PC-9 (cell line): Measurements from ENCODE around the gene RTN4R. TPM values are rescaled to one million over a fixed set of nuclear protein-coding genes. Genes with fewer than 3 reads are reported as not detected.
"Not testable (repeated sequence)": the region's sequence is repeated elsewhere in the genome, so short reads cannot be mapped to it uniquely, and the experiment has no call there.

ENCODE experiments used
- BruUV-seq: library from RNA; stranded (reverse); fragments of 400-500 nt; replicated peaks from 2 replicates; lab custom pipeline; 2021; lab: Mats Ljungman, UMichigan
- CTCF ChIA-PET: fragments of 300-600 bp; sonication (Branson Sonifier 250); formaldehyde crosslinking; loops from one replicate; lab custom pipeline; 2022; ENCODE audit warnings: antibody characterized with exemption; lab: Charles Lee
- POLR2A ChIA-PET: fragments of 300-600 bp; sonication (Branson Sonifier 250); formaldehyde crosslinking; loops from one replicate; lab custom pipeline; 2022; ENCODE audit warnings: antibody characterized with exemption; ENCODE audit not compliant: unreplicated experiment; lab: Charles Lee
- DNase-seq, 2 experiments: peaks; one replicate each; pipeline versions ENCODE4 v3.0.0 to v3.0.0-alpha.2; 2015 to 2022; ENCODE audit warnings: mixed read lengths in 1 of 2
- H2AFZ ChIP-seq: fragments of 200-600 bp; sonication (generic); 2 replicates; pipeline ENCODE4 v1.8.1; 2017; ENCODE audit warnings: antibody characterized with exemption
- H3F3A ChIP-seq: fragments of 200-600 bp; sonication (generic); 2 replicates; pipeline ENCODE4 v1.8.1; 2017; ENCODE audit warnings: antibody characterized with exemption, mild to moderate bottlenecking, low read depth; ENCODE audit not compliant: insufficient read depth
- H3K27ac ChIP-seq: fragments of 200-600 bp; sonication (generic); 2 replicates; pipeline ENCODE4 v1.6.1; 2016; ENCODE audit warnings: mixed run types
- H3K27me3 ChIP-seq: fragments of 200-600 bp; sonication (generic); 2 replicates; pipeline ENCODE4 v1.6.1; 2016; ENCODE audit warnings: low read depth, mixed run types; ENCODE audit not compliant: insufficient read depth
- H3K36me3 ChIP-seq: fragments of 200-600 bp; sonication (generic); 2 replicates; pipeline ENCODE4 v1.6.1; 2016; ENCODE audit warnings: low read depth, mixed run types
- H3K4me1 ChIP-seq: fragments of 200-600 bp; sonication (generic); replicated peaks from 2 replicates; pipeline ENCODE4 v1.6.1; 2016; ENCODE audit warnings: mixed run types; ENCODE audit not compliant: insufficient read depth
- H3K4me2 ChIP-seq: fragments of 200-600 bp; sonication (generic); 2 replicates; pipeline ENCODE4 v1.6.1; 2017; ENCODE audit warnings: mixed run types
- H3K4me3 ChIP-seq: fragments of 200-600 bp; sonication (generic); 2 replicates; pipeline ENCODE4 v1.6.1; 2016; ENCODE audit warnings: mixed run types
- H3K79me2 ChIP-seq: fragments of 200-600 bp; sonication (generic); 2 replicates; pipeline ENCODE4 v1.6.1; 2017; ENCODE audit warnings: low read depth, mixed run types
- H3K9me2 ChIP-seq: fragments of 200-600 bp; sonication (generic); 2 replicates; pipeline ENCODE4 v1.8.1; 2017; ENCODE audit warnings: mild to moderate bottlenecking; ENCODE audit not compliant: insufficient read depth
- H3K9me3 ChIP-seq: fragments of 200-600 bp; sonication (generic); 2 replicates; pipeline ENCODE4 v1.8.1; 2016; ENCODE audit warnings: low read depth; ENCODE audit not compliant: insufficient read depth
- H4K20me1 ChIP-seq: fragments of 200-600 bp; sonication (generic); 2 replicates; pipeline ENCODE4 v1.8.1; 2017; ENCODE audit not compliant: insufficient read depth
- CTCF ChIP-seq: fragments of 200-600 bp; sonication (generic); conservative IDR thresholded peaks from 2 replicates; pipeline ENCODE4 v1.6.1; 2017; ENCODE audit warnings: mixed run types, antibody characterized with exemption, mild to moderate bottlenecking, moderate library complexity
- EZH2 ChIP-seq: fragments of 200-600 bp; sonication (generic); IDR thresholded peaks from 2 replicates; pipeline ENCODE4 v1.8.0; 2017; ENCODE audit warnings: antibody characterized with exemption, low read depth
- intact Hi-C: fragments of 100-400 bp; cut with micrococcal nuclease; formaldehyde crosslinking; loops from one replicate; pipeline ENCODE4 v1.10.0; 2022; ENCODE audit not compliant: unreplicated experiment
- total RNA-seq: library from RNA; stranded (reverse); gene quantifications from 2 replicates; pipeline ENCODE4 v1.2.3, GENCODE V29; 2021

RTN4R gene
- total RNA-seq, 1 experiment from 2014 or later: 5.0 TPM

- no peaks in the 10 kb centered on the region for H3K9me2 ChIP-seq
- ChIA-PET CTCF (no interaction called here), POLR2A (no interaction called here)
- no peaks in the 10 kb centered on the region for H3F3A ChIP-seq
- no peaks in the 10 kb centered on the region for H3K79me2 ChIP-seq
- H3K4me2 ChIP-seq: no peak overlapping the region
- no peaks in the 10 kb centered on the region for H3K36me3 ChIP-seq
- no peak overlapping the region for H3K4me3 ChIP-seq
- no peak overlapping the region for H2AFZ ChIP-seq
- no peaks in the 10 kb centered on the region for H4K20me1 ChIP-seq
- intact Hi-C loops: no loop called here
- H3K27ac ChIP-seq: no peak overlapping the region
- H3K27me3 ChIP-seq: no peaks in the 10 kb centered on the region
- no peak for TF ChIP-seq EZH2
- no peak for TF ChIP-seq CTCF
- no peak for DNase-seq
- BruUV-seq: no TSS peak
- no peaks in the 10 kb centered on the region for H3K4me1 ChIP-seq
- no peaks in the 10 kb centered on the region for H3K9me3 ChIP-seq
Measured at GRCh38 chr22:20276468-20276867, 8.3 kb upstream of the RTN4R start.

GRCh38 chr22:20275836-20276235 lies 7.7 kb upstream of the RTN4R start:
- no peak for DNase-seq
- Histone ChIP-seq H3K79me2 (no peaks in the 10 kb centered on the region), H3K27me3 (no peaks in the 10 kb centered on the region), H3F3A (no peaks in the 10 kb centered on the region), H3K4me1 (no peaks in the 10 kb centered on the region), H3K9me3 (no peaks in the 10 kb centered on the region), H3K27ac (no peak overlapping the region), H4K20me1 (no peaks in the 10 kb centered on the region), H3K36me3 (no peaks in the 10 kb centered on the region), H3K9me2 (no peaks in the 10 kb centered on the region), H3K4me3 (no peak overlapping the region), H3K4me2 (no peak overlapping the region), H2AFZ (no peak overlapping the region)
- no TSS peak for BruUV-seq
- intact Hi-C loops: no loop called here
- TF ChIP-seq EZH2 (no peak), CTCF (no peak)
- ChIA-PET POLR2A (no interaction called here), CTCF (no interaction called here)

- H4K20me1 ChIP-seq, DNase-seq, H3K4me1 ChIP-seq, CTCF ChIA-PET, H3K27ac ChIP-seq, BruUV-seq, H3K36me3 ChIP-seq, H3K4me3 ChIP-seq, H2AFZ ChIP-seq, H3K9me2 ChIP-seq, H3K27me3 ChIP-seq, H3K79me2 ChIP-seq, intact Hi-C loops, POLR2A ChIA-PET, H3K9me3 ChIP-seq, H3K4me2 ChIP-seq, H3F3A ChIP-seq: not testable (repeated sequence)
Measured at GRCh38 chr22:20275325-20275724, 7.2 kb upstream of the RTN4R start.

GRCh38 chr22:20274374-20274773 lies 6.3 kb upstream of the RTN4R start:
- H3K4me2 ChIP-seq, H3K4me3 ChIP-seq, H3K36me3 ChIP-seq, H4K20me1 ChIP-seq, H3K4me1 ChIP-seq, intact Hi-C loops, H2AFZ ChIP-seq, H3K79me2 ChIP-seq, H3K27ac ChIP-seq, H3F3A ChIP-seq, CTCF ChIA-PET, H3K27me3 ChIP-seq, DNase-seq, BruUV-seq, POLR2A ChIA-PET, H3K9me3 ChIP-seq, H3K9me2 ChIP-seq: not testable (repeated sequence)
